Smooth muscle cell (in vitro differentiated cells): Measurements from ENCODE around the gene TMEM150C. TPM values are rescaled to one million over a fixed set of nuclear protein-coding genes. Genes with fewer than 3 reads are reported as not detected.
"Not testable (repeated sequence)": the region's sequence is repeated elsewhere in the genome, so short reads cannot be mapped to it uniquely, and the experiment has no call there.

Experiments
- DNase-seq: peaks from one replicate; lab custom pipeline; 2025; ENCODE audit not compliant: unreplicated experiment; lab: John Stamatoyannopoulos, UW
- H2AFZ ChIP-seq: fragments of 200-600 bp; sonication (generic); 2 replicates; pipeline ENCODE4 v1.6.0; 2016; ENCODE audit warnings: antibody characterized with exemption, low read depth, mild to moderate bottlenecking
- H3F3A ChIP-seq: fragments of 200-600 bp; sonication (generic); 2 replicates; pipeline ENCODE4 v1.6.0; 2017; ENCODE audit warnings: antibody characterized with exemption, low read depth
- H3K27ac ChIP-seq: fragments of 200-600 bp; sonication (generic); 2 replicates; pipeline ENCODE4 v1.5.1; 2016; ENCODE audit warnings: low read depth, mild to moderate bottlenecking
- H3K27me3 ChIP-seq: fragments of 200-600 bp; sonication (generic); 2 replicates; pipeline ENCODE4 v1.6.1; 2016; ENCODE audit warnings: low read depth, mild to moderate bottlenecking
- H3K36me3 ChIP-seq: fragments of 200-600 bp; sonication (generic); 2 replicates; pipeline ENCODE4 v1.5.1; 2016; ENCODE audit warnings: low read depth
- H3K4me1 ChIP-seq: fragments of 200-600 bp; sonication (generic); 2 replicates; pipeline ENCODE4 v1.5.1; 2016; ENCODE audit warnings: low read depth
- H3K4me2 ChIP-seq: fragments of 200-600 bp; sonication (generic); 2 replicates; pipeline ENCODE4 v1.6.0; 2016; ENCODE audit warnings: mild to moderate bottlenecking
- H3K4me3 ChIP-seq: fragments of 200-600 bp; sonication (generic); 2 replicates; pipeline ENCODE4 v1.5.1; 2016; ENCODE audit warnings: mild to moderate bottlenecking
- H3K79me2 ChIP-seq: fragments of 200-600 bp; sonication (generic); 2 replicates; pipeline ENCODE4 v1.6.0; 2016; ENCODE audit warnings: low read depth, mild to moderate bottlenecking
- H3K9ac ChIP-seq: fragments of 200-600 bp; sonication (generic); 2 replicates; pipeline ENCODE4 v1.6.0; 2016; ENCODE audit warnings: low read depth
- H3K9me3 ChIP-seq: fragments of 200-600 bp; sonication (generic); replicated peaks from 2 replicates; pipeline ENCODE4 v1.5.1; 2016; ENCODE audit warnings: low read depth
- H4K20me1 ChIP-seq: fragments of 200-600 bp; sonication (generic); 2 replicates; pipeline ENCODE4 v1.6.0; 2016; ENCODE audit warnings: low read depth
- WGBS: methylation state at CpG from one replicate; pipeline ENCODE4 v1.1.7; 2016; ENCODE audit warnings: low lambda C conversion rate; 5-methylcytosine and 5-hydroxymethylcytosine counted together
- polyA plus RNA-seq: library from polyadenylated mRNA; unstranded; fragments of >200 nt; fragmentation: Nextera tagmentation; extraction: Ambion mirVana; gene quantifications from 2 replicates; pipeline ENCODE4 v1.2.1, GENCODE V29; 2016
- total RNA-seq: library from RNA; depleted of rRNA; stranded (reverse); fragments of >200 nt; gene quantifications from 2 replicates; pipeline ENCODE4 v1.2.3, GENCODE V29; 2014
- TF ChIP-seq, protein P1 (sequence below): fragments of 200-600 bp; sonication (generic); IDR thresholded peaks from 2 replicates; pipeline ENCODE4 v1.5.1; 2017; ENCODE audit warnings: borderline replicate concordance, mild to moderate bottlenecking, antibody characterized with exemption; ENCODE audit not compliant: insufficient read depth, poor library complexity, severe bottlenecking

The TMEM150C gene
- total and polyA plus RNA-seq, 2 experiments from 2014 or later = 0.55 to 8.0 TPM

DNA sequence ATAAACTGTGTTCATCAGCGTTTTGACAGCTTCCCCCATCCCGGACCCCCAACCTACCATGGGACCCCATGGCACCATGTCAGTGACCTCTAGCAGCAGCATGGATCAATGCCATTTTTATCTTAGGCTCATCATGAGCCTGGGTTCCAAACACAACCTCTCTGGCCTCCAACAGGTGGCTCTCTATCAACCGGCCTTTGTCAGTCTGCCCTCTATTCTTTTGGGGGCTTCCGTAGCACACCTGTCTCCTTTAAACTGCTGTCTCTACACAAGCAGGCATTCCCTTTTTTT lies 721 bp upstream of the TMEM150C start:
- peak overlapping the region; percentile 95 for H3K4me2 ChIP-seq
- DNase-seq = no peak
- H4K20me1 ChIP-seq = no peaks in the 10 kb centered on the region
- H3K4me3 ChIP-seq = peak overlapping the region; percentile 76
- no peaks in the 10 kb centered on the region for H3F3A ChIP-seq
- WGBS = 72% methylated on average over 4 of the region's 4 CpGs
- TF ChIP-seq, protein P1, sequence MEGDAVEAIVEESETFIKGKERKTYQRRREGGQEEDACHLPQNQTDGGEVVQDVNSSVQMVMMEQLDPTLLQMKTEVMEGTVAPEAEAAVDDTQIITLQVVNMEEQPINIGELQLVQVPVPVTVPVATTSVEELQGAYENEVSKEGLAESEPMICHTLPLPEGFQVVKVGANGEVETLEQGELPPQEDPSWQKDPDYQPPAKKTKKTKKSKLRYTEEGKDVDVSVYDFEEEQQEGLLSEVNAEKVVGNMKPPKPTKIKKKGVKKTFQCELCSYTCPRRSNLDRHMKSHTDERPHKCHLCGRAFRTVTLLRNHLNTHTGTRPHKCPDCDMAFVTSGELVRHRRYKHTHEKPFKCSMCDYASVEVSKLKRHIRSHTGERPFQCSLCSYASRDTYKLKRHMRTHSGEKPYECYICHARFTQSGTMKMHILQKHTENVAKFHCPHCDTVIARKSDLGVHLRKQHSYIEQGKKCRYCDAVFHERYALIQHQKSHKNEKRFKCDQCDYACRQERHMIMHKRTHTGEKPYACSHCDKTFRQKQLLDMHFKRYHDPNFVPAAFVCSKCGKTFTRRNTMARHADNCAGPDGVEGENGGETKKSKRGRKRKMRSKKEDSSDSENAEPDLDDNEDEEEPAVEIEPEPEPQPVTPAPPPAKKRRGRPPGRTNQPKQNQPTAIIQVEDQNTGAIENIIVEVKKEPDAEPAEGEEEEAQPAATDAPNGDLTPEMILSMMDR = no peak
- H2AFZ ChIP-seq = peak overlapping the region; percentile 99
- H3K79me2 ChIP-seq = no peaks in the 10 kb centered on the region
- H3K4me1 ChIP-seq = no peaks in the 10 kb centered on the region
- no peaks in the 10 kb centered on the region for H3K36me3 ChIP-seq
- H3K27ac ChIP-seq = no peak overlapping the region
- H3K9ac ChIP-seq = no peak overlapping the region
- H3K27me3 ChIP-seq = peaks cover 19% of the 10 kb centered on the region
- H3K9me3 ChIP-seq = no peaks in the 10 kb centered on the region

DNA sequence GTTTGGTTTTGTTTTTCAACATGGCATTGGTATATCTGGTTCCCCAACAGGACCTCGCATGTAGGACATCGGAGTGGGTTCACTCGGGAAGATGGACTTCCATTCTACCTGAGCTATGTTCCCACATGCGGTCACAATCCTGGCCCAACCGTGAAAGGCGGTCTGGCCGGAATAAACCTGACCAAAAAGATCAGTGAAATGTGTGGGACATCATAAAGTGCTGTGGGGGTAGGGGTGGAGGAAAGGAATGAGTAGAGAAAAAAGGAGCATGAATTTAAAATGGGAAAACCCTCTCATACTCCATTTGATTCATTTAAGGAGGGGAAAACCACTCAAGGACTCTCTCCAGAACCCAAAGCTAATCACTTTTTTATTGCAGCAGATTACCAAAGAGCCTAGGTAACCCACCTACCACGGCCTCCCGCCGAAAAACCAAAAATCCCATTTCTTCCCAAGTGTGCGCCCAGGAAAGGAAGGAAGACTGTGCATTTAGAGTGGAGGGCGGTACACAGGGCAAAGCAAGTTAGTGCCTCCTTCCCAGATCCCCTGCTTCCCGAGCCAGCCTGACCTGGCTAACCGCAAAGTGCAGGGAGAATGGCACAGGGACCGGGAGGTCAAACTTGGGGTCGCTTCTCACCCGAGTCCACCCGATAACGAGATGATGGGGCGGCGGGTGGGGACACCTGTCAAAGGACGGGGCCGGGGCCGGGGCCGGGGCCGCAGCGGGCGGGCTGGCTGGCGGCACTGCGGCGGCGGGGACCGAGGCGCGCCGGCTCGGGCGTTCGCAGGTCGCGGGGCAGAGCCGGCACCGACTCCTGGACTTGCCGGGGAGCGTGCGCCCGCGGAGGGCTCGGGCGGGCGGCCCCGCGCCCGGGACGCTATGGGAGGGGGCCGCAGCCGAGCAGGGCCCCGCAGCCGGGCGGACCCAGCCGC lies 669 bp downstream of the TMEM150C start:
- DNase-seq = no peak
- peaks cover 19% of the 10 kb centered on the region for H3K27me3 ChIP-seq
- H3K4me1 ChIP-seq = no peaks in the 10 kb centered on the region
- TF ChIP-seq, protein P1 = no peak
- no peaks in the 10 kb centered on the region for H4K20me1 ChIP-seq
- no peak overlapping the region for H2AFZ ChIP-seq
- H3K9me3 ChIP-seq = no peaks in the 10 kb centered on the region
- H3K27ac ChIP-seq = no peak overlapping the region
- H3K9ac ChIP-seq = no peak overlapping the region
- peak overlapping the region; percentile 76 for H3K4me3 ChIP-seq
- H3K79me2 ChIP-seq = no peaks in the 10 kb centered on the region
- no peaks in the 10 kb centered on the region for H3K36me3 ChIP-seq
- peak overlapping the region; percentile 95 for H3K4me2 ChIP-seq
- H3F3A ChIP-seq = no peaks in the 10 kb centered on the region
- WGBS = 25% methylated on average over 32 of the region's 61 CpGs

DNA sequence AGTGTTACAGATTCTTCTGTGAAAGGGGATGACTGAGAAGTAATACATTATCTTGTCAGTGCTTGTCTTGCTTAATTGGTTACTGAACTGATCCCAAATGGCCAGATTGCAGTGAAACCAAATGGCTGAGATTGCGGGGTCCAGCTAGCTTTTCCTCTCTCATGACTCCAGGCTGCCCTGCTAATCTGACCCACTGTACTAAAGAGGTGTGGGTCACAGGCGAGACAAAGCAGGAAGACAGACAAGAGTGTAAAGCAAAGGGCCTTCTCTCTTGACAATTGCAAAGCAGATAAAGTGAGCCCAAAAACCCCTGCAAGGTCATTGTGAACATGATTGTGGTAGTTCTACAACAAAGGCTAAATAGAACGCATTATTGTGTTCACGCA lies 2.1 kb downstream of the TMEM150C start:
- H4K20me1 ChIP-seq = no peaks in the 10 kb centered on the region
- no peak overlapping the region for H3K9ac ChIP-seq
- H3K27me3 ChIP-seq = peaks cover 19% of the 10 kb centered on the region
- no peak overlapping the region for H3K4me2 ChIP-seq
- H3K36me3 ChIP-seq = no peaks in the 10 kb centered on the region
- no peak overlapping the region for H2AFZ ChIP-seq
- TF ChIP-seq, protein P1 = no peak
- no peak overlapping the region for H3K4me3 ChIP-seq
- 88% methylated on average over 4 of the region's 4 CpGs for WGBS
- DNase-seq = no peak
- no peaks in the 10 kb centered on the region for H3F3A ChIP-seq
- H3K27ac ChIP-seq = no peak overlapping the region
- no peaks in the 10 kb centered on the region for H3K9me3 ChIP-seq
- H3K4me1 ChIP-seq = no peaks in the 10 kb centered on the region
- no peaks in the 10 kb centered on the region for H3K79me2 ChIP-seq

DNA sequence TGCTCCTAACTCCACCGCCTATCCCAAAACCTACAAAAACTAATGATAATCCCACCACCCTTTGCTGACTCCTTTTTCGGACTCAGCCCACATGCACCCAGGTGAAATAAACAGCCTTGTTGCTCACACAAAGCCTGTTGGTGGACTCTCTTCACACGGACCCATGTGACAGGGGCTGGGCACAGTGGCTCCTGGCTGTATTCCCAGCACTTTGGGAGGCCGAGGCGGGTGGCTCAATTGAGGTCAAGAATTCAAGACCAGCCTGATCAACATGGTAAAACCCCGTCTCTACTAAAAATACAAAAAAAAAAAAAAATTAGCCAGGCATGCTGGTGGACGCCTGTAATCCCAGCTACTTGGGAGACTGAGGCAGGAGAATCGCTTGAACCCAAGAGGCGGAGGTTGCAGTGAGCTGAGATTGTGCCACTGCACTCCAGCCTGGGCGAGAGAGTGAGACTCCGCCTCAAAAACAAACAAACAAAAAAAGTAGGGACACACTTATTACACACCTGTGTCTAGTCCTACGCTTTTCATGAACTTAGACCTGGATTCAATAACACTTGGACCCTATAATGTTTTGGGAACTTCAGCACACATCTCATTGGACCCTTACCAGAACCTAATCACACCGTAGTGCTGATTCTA lies 2.6 kb downstream of the TMEM150C start:
- H3F3A ChIP-seq, H3K4me3 ChIP-seq, DNase-seq, H2AFZ ChIP-seq, H3K27ac ChIP-seq, H4K20me1 ChIP-seq, H3K4me1 ChIP-seq, H3K4me2 ChIP-seq, H3K9ac ChIP-seq, H3K9me3 ChIP-seq, H3K36me3 ChIP-seq, H3K79me2 ChIP-seq: not testable (repeated sequence)
- H3K27me3 ChIP-seq = peaks cover 19% of the 10 kb centered on the region
- 92% methylated on average over 13 of the region's 13 CpGs for WGBS
